WTC11 (cell line): ENCODE data around the gene THSD7B. TPM values are rescaled to one million over a fixed set of nuclear protein-coding genes. Genes with fewer than 3 reads are reported as not detected.

Experiments used
- ATAC-seq: fragments of 200-7000 bp; cut with Tn5 transposase; 2 replicates; pipeline ENCODE4 v1.10.0; 2021; ENCODE audit warnings: mild to moderate bottlenecking, moderate library complexity
- CTCF ChIA-PET: fragments of 300-600 bp; sonication (Branson Sonifier 250); formaldehyde crosslinking; loops from one replicate; lab custom pipeline; 2021; ENCODE audit warnings: antibody characterized with exemption; lab: Charles Lee
- POLR2A ChIA-PET: fragments of 350-600 bp; sonication (Branson Sonifier 250); formaldehyde crosslinking; loops from one replicate; lab custom pipeline; 2021; ENCODE audit warnings: antibody characterized with exemption; lab: Charles Lee
- DNase-seq: peaks from one replicate; pipeline ENCODE4 v3.0.0; 2021; ENCODE audit warnings: low spot score
- H3K27ac Mint-ChIP-seq: 2 replicates; pipeline ENCODE4 v1.8.0; 2021; ENCODE audit warnings: mixed read lengths
- H3K27me3 Mint-ChIP-seq: 2 replicates; pipeline ENCODE4 v1.8.0; 2021; ENCODE audit warnings: low read depth, mild to moderate bottlenecking, moderate library complexity, mixed read lengths
- H3K36me3 Mint-ChIP-seq: 2 replicates; pipeline ENCODE4 v1.8.0; 2021; ENCODE audit warnings: mixed read lengths
- H3K4me1 Mint-ChIP-seq: 2 replicates; pipeline ENCODE4 v1.8.0; 2022; ENCODE audit warnings: mixed read lengths
- H3K4me3 Mint-ChIP-seq: 2 replicates; pipeline ENCODE4 v1.8.0; 2021; ENCODE audit warnings: mild to moderate bottlenecking, moderate library complexity, mixed read lengths
- H3K9me3 Mint-ChIP-seq: 2 replicates; pipeline ENCODE4 v1.8.0; 2021; ENCODE audit warnings: mixed read lengths
- CBFB ChIP-seq: sonication (generic); formaldehyde crosslinking; IDR thresholded peaks from 2 replicates; pipeline ENCODE4 v1.8.1; 2022; ENCODE audit warnings: mild to moderate bottlenecking, low read depth, missing genetic modification reagents
- CREB1 ChIP-seq: sonication (generic); formaldehyde crosslinking; IDR thresholded peaks from 2 replicates; pipeline ENCODE4 v1.8.0; 2023; ENCODE audit warnings: mild to moderate bottlenecking, missing genetic modification reagents
- EMX1 ChIP-seq: fragments of 250-450 bp; sonication (Bioruptor Pico); IDR thresholded peaks from 2 replicates; pipeline ENCODE4 v1.8.0; 2021; ENCODE audit warnings: mild to moderate bottlenecking
- ESRRA ChIP-seq: sonication (generic); formaldehyde crosslinking; IDR thresholded peaks from 2 replicates; pipeline ENCODE4 v1.8.1; 2022; ENCODE audit warnings: mild to moderate bottlenecking, missing genetic modification reagents, borderline replicate concordance
- FOXP1 ChIP-seq: sonication (generic); formaldehyde crosslinking; IDR thresholded peaks from 2 replicates; pipeline ENCODE4 v1.8.0; 2022; ENCODE audit warnings: missing genetic modification reagents, mild to moderate bottlenecking, moderate library complexity, borderline replicate concordance
- HMGA2 ChIP-seq: fragments of 250-450 bp; sonication (Bioruptor Pico); IDR thresholded peaks from 2 replicates; pipeline ENCODE4 v1.4.0; 2021; ENCODE audit warnings: mild to moderate bottlenecking, moderate library complexity
- IRF2 ChIP-seq: sonication (generic); formaldehyde crosslinking; IDR thresholded peaks from 2 replicates; pipeline ENCODE4 v1.8.0; 2022; ENCODE audit warnings: low read depth, missing genetic modification reagents, borderline replicate concordance
- MXD4 ChIP-seq: fragments of 250-450 bp; sonication (Bioruptor Pico); IDR thresholded peaks from 2 replicates; pipeline ENCODE4 v1.8.0; 2021; ENCODE audit warnings: mild to moderate bottlenecking, moderate library complexity, borderline replicate concordance
- NFE2L1 ChIP-seq: sonication (generic); formaldehyde crosslinking; IDR thresholded peaks from 2 replicates; pipeline ENCODE4 v1.8.1; 2023; ENCODE audit warnings: missing genetic modification reagents
- NR1H2 ChIP-seq: sonication (generic); formaldehyde crosslinking; IDR thresholded peaks from 2 replicates; pipeline ENCODE4 v1.9.0; 2021; ENCODE audit warnings: mild to moderate bottlenecking, moderate library complexity, missing genetic modification reagents
- NR3C1 ChIP-seq: sonication (generic); formaldehyde crosslinking; conservative IDR thresholded peaks from 2 replicates; pipeline ENCODE4 v1.8.1; 2023; ENCODE audit warnings: low read depth, mild to moderate bottlenecking, missing genetic modification reagents
- SMAD3 ChIP-seq: sonication (generic); formaldehyde crosslinking; IDR thresholded peaks from 2 replicates; pipeline ENCODE4 v1.8.0; 2022; ENCODE audit warnings: missing genetic modification reagents, mild to moderate bottlenecking, borderline replicate concordance
- SOX15 ChIP-seq: fragments of 250-450 bp; sonication (Bioruptor Pico); IDR thresholded peaks from 2 replicates; pipeline ENCODE4 v1.9.0; 2021; ENCODE audit warnings: mild to moderate bottlenecking
- ZNF232 ChIP-seq: sonication (generic); formaldehyde crosslinking; IDR thresholded peaks from 2 replicates; pipeline ENCODE4 v1.8.0; 2022; ENCODE audit warnings: mild to moderate bottlenecking, missing genetic modification reagents
- ZNF416 ChIP-seq: fragments of 250-450 bp; sonication (Bioruptor Pico); IDR thresholded peaks from 2 replicates; pipeline ENCODE4 v1.9.0; 2021; ENCODE audit warnings: mild to moderate bottlenecking, inconsistent platforms
- total RNA-seq: library from RNA; stranded (reverse); gene quantifications from 3 replicates; pipeline ENCODE4 v1.2.3, GENCODE V29; 2021
- TF ChIP-seq, protein P1 (sequence below): sonication (generic); formaldehyde crosslinking; IDR thresholded peaks from 2 replicates; pipeline ENCODE4 v1.8.0; 2022; ENCODE audit warnings: mild to moderate bottlenecking, missing genetic modification reagents
- TF ChIP-seq, protein P2 (sequence below): sonication (generic); formaldehyde crosslinking; IDR thresholded peaks from 2 replicates; pipeline ENCODE4 v1.8.0; 2022; ENCODE audit warnings: mild to moderate bottlenecking, missing genetic modification reagents
- TF ChIP-seq, protein P3 (sequence below): fragments of 250-450 bp; sonication (Bioruptor Pico); IDR thresholded peaks from 2 replicates; pipeline ENCODE4 v1.8.0; 2021; ENCODE audit warnings: mild to moderate bottlenecking
- TF ChIP-seq, protein P4 (sequence below): fragments of 250-450 bp; sonication (Bioruptor Pico); IDR thresholded peaks from 2 replicates; pipeline ENCODE4 v1.9.0; 2021; ENCODE audit warnings: mild to moderate bottlenecking
- TF ChIP-seq, protein P5 (sequence below): sonication (generic); formaldehyde crosslinking; IDR thresholded peaks from 2 replicates; pipeline ENCODE4 v1.8.1; 2023; ENCODE audit warnings: mild to moderate bottlenecking, missing genetic modification reagents
- TF ChIP-seq, protein P6 (sequence below): fragments of 250-450 bp; sonication (Bioruptor Pico); IDR thresholded peaks from 2 replicates; pipeline ENCODE4 v2.1.2; 2022; ENCODE audit warnings: mild to moderate bottlenecking, moderate library complexity

The THSD7B gene
- total RNA-seq, 1 experiment from 2014 or later = 2.9 TPM

DNA sequence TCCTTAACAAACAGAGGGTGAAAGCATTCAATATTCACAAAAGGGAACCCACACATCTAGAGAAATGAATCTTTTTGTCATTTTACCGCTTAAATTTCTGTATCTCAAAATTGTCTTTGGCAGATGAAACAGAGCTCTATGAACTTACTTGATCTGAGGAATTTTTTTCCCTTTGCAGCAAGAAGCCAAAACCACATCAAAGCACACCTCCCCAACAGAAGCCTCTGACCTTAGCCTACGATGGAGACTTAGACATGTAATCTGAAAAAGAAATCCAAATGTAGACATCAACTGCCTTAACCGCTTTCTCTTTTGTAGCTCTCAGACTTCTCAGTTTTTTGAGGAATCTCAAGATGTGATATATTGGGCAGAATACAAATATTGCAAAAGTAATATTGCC, 911.0 kb downstream of the THSD7B start:
- TF ChIP-seq MXD4 (CRISPR knock-in tag) = no peak
- TF ChIP-seq, protein P1, sequence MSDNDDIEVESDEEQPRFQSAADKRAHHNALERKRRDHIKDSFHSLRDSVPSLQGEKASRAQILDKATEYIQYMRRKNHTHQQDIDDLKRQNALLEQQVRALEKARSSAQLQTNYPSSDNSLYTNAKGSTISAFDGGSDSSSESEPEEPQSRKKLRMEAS (CRISPR knock-in tag) = no peak
- TF ChIP-seq, all 79 proteins: peak for 0
- H3K27me3 Mint-ChIP-seq = no peaks in the 10 kb centered on the region
- no peak for DNase-seq
- ATAC-seq = no peak
- no peak overlapping the region for H3K4me3 Mint-ChIP-seq
- no peaks in the 10 kb centered on the region for H3K9me3 Mint-ChIP-seq
- H3K27ac Mint-ChIP-seq = no peak overlapping the region
- CTCF ChIA-PET = interaction anchor here (1.3 kb wide), 1 partner anchor 210 kb away, joined by 3 read pairs; no protein-coding TSS in a partner anchor
- H3K36me3 Mint-ChIP-seq = no peaks in the 10 kb centered on the region
- POLR2A ChIA-PET = no interaction called here
- H3K4me1 Mint-ChIP-seq = peaks cover 3% of the 10 kb centered on the region; the same call in 1 of the 2 replicates

DNA sequence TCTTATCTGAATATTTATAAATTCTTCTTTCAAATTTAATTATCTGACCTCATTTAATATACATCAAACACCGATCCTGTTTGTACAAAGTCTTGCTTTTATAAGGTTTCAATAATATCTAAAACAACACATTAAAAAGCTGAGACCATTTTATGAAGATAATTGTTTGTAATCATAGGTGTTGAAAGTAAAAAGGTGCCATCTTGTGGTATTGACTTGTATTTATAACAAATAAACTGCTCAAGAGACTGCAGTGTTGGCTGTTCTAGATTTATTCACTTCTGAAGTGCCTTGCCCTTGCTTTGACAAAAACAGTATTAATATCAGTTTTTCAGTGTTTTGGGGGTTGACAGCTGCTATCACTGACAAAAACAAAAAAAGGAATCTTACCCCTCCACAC, 912.1 kb downstream of the THSD7B start:
- DNase-seq = no peak
- no peaks in the 10 kb centered on the region for H3K27me3 Mint-ChIP-seq
- TF ChIP-seq NR1H2 (CRISPR knock-in tag) (no peak), CBFB (CRISPR knock-in tag) (no peak), EMX1 (no peak), SOX15 (CRISPR knock-in tag) (no peak), FOXP1 (CRISPR knock-in tag) (no peak), IRF2 (CRISPR knock-in tag) (no peak), NR3C1 (CRISPR knock-in tag) (no peak), NFE2L1 (no peak), ZNF416 (CRISPR knock-in tag) (no peak), ZNF232 (CRISPR knock-in tag) (no peak), SMAD3 (CRISPR knock-in tag) (no peak), HMGA2 (no peak), CREB1 (no peak), ESRRA (CRISPR knock-in tag) (no peak)
- TF ChIP-seq, protein P2, sequence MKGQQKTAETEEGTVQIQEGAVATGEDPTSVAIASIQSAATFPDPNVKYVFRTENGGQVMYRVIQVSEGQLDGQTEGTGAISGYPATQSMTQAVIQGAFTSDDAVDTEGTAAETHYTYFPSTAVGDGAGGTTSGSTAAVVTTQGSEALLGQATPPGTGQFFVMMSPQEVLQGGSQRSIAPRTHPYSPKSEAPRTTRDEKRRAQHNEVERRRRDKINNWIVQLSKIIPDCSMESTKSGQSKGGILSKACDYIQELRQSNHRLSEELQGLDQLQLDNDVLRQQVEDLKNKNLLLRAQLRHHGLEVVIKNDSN (CRISPR knock-in tag) = no peak
- TF ChIP-seq, protein P3, sequence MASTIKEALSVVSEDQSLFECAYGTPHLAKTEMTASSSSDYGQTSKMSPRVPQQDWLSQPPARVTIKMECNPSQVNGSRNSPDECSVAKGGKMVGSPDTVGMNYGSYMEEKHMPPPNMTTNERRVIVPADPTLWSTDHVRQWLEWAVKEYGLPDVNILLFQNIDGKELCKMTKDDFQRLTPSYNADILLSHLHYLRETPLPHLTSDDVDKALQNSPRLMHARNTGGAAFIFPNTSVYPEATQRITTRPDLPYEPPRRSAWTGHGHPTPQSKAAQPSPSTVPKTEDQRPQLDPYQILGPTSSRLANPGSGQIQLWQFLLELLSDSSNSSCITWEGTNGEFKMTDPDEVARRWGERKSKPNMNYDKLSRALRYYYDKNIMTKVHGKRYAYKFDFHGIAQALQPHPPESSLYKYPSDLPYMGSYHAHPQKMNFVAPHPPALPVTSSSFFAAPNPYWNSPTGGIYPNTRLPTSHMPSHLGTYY (CRISPR knock-in tag) = no peak
- TF ChIP-seq, protein P4, sequence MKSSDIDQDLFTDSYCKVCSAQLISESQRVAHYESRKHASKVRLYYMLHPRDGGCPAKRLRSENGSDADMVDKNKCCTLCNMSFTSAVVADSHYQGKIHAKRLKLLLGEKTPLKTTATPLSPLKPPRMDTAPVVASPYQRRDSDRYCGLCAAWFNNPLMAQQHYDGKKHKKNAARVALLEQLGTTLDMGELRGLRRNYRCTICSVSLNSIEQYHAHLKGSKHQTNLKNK = no peak
- TF ChIP-seq, protein P5, sequence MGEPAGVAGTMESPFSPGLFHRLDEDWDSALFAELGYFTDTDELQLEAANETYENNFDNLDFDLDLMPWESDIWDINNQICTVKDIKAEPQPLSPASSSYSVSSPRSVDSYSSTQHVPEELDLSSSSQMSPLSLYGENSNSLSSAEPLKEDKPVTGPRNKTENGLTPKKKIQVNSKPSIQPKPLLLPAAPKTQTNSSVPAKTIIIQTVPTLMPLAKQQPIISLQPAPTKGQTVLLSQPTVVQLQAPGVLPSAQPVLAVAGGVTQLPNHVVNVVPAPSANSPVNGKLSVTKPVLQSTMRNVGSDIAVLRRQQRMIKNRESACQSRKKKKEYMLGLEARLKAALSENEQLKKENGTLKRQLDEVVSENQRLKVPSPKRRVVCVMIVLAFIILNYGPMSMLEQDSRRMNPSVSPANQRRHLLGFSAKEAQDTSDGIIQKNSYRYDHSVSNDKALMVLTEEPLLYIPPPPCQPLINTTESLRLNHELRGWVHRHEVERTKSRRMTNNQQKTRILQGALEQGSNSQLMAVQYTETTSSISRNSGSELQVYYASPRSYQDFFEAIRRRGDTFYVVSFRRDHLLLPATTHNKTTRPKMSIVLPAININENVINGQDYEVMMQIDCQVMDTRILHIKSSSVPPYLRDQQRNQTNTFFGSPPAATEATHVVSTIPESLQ (CRISPR knock-in tag) = no peak
- TF ChIP-seq, protein P6, sequence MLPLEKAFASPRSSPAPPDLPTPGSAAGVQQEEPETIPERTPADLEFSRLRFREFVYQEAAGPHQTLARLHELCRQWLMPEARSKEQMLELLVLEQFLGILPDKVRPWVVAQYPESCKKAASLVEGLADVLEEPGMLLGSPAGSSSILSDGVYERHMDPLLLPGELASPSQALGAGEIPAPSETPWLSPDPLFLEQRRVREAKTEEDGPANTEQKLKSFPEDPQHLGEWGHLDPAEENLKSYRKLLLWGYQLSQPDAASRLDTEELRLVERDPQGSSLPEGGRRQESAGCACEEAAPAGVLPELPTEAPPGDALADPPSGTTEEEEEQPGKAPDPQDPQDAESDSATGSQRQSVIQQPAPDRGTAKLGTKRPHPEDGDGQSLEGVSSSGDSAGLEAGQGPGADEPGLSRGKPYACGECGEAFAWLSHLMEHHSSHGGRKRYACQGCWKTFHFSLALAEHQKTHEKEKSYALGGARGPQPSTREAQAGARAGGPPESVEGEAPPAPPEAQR = no peak
- H3K4me3 Mint-ChIP-seq = no peak overlapping the region
- H3K4me1 Mint-ChIP-seq = peaks cover 3% of the 10 kb centered on the region; the same call in 1 of the 2 replicates
- no peaks in the 10 kb centered on the region for H3K9me3 Mint-ChIP-seq
- no peaks in the 10 kb centered on the region for H3K36me3 Mint-ChIP-seq
- ChIA-PET CTCF (interaction anchor here (0.9 kb wide), 2 partner anchors 211 to 745 kb away, joined by 3 to 4 read pairs; no protein-coding TSS in a partner anchor), POLR2A (no interaction called here)
- no peak overlapping the region for H3K27ac Mint-ChIP-seq
- ATAC-seq = no peak
